GM21576 (cell line): Measurements from ENCODE around the gene CERS3.

ENCODE experiments used
- ATAC-seq: cut with Tn5 transposase; IDR thresholded peaks from one replicate; pipeline ENCODE4 v1.9.1; 2021; ENCODE audit warnings: mild to moderate bottlenecking, moderate library complexity; ENCODE audit not compliant: unreplicated experiment

Gene CERS3

GRCh38 chr15:100385300-100386050, 143.3 kb downstream of the CERS3 start:
- no peak for ATAC-seq

GRCh38 chr15:100384108-100384410, 144.7 kb downstream of the CERS3 start:
- no peak for ATAC-seq

- no peak for ATAC-seq
Measured at GRCh38 chr15:100383302-100384107, 145.2 kb downstream of the CERS3 start.

GRCh38 chr15:100373942-100374341, 154.8 kb downstream of the CERS3 start:
- ATAC-seq: no peak

- ATAC-seq: no peak
Measured at GRCh38 chr15:100373120-100373896, 155.4 kb downstream of the CERS3 start.

- no peak for ATAC-seq
Measured at GRCh38 chr15:100372739-100373119, 156.0 kb downstream of the CERS3 start.

- no peak for ATAC-seq
Measured at GRCh38 chr15:100355342-100355741, 173.4 kb downstream of the CERS3 start.

GRCh38 chr15:100353449-100353848, 175.3 kb downstream of the CERS3 start:
- ATAC-seq: no peak

- no peak for ATAC-seq
Measured at GRCh38 chr15:100350434-100351226, 178.1 kb downstream of the CERS3 start.
